ENCODE results near the gene CPVL. TPM values are rescaled to one million over a fixed set of nuclear protein-coding genes. Genes with fewer than 3 reads are reported as not detected.

CPVL gene
- total RNA-seq, 1 donor from 2014 or later = not detected

- Mint-ChIP-seq H3K27ac (no peak overlapping the region), H3K9me3 (no peaks in the 10 kb centered on the region), H3K27me3 (peaks cover 7% of the 10 kb centered on the region), H3K4me3 (no peak overlapping the region), H3K4me1 (no peaks in the 10 kb centered on the region), H3K36me3 (ENCODE audit: low read depth) (no peaks in the 10 kb centered on the region)
- intact Hi-C loops (cut with micrococcal nuclease) = no loop called here
- no peak for ATAC-seq (ENCODE audit: low read depth)
- TF ChIP-seq CTCF (IDR thresholded peaks at IDR 0.05) = no peak
- CTCF ChIA-PET = no interaction called here
- POLR2A ChIA-PET = no interaction called here
- no peak for DNase-seq
These were observed 131.6 kb downstream of the CPVL start for GRCh38 chr7:29014725-29015124.

- DNase-seq (no peak), ATAC-seq (ENCODE audit: low read depth) (no peak)
- Mint-ChIP-seq H3K27ac (no peak overlapping the region), H3K9me3 (no peaks in the 10 kb centered on the region), H3K4me3 (no peak overlapping the region), H3K36me3 (ENCODE audit: low read depth) (no peaks in the 10 kb centered on the region), H3K4me1 (no peaks in the 10 kb centered on the region), H3K27me3 (peaks cover 7% of the 10 kb centered on the region)
- POLR2A ChIA-PET = no interaction called here
- intact Hi-C loops (cut with micrococcal nuclease) = no loop called here
- CTCF ChIA-PET = no interaction called here
- TF ChIP-seq CTCF (IDR thresholded peaks at IDR 0.05) = no peak
These were observed 132.4 kb downstream of the CPVL start for GRCh38 chr7:29013931-29014330.

GRCh38 chr7:29013082-29013695, 133.1 kb downstream of the CPVL start:
- Mint-ChIP-seq H3K27ac (no peak overlapping the region), H3K36me3 (ENCODE audit: low read depth) (no peaks in the 10 kb centered on the region), H3K27me3 (peaks cover 7% of the 10 kb centered on the region), H3K4me1 (no peaks in the 10 kb centered on the region), H3K4me3 (no peak overlapping the region), H3K9me3 (no peaks in the 10 kb centered on the region)
- intact Hi-C loops (cut with micrococcal nuclease) = no loop called here
- CTCF ChIA-PET = no interaction called here
- no peak for DNase-seq
- no peak for TF ChIP-seq CTCF (IDR thresholded peaks at IDR 0.05)
- POLR2A ChIA-PET = no interaction called here
- no peak for ATAC-seq (ENCODE audit: low read depth)

- Mint-ChIP-seq H3K4me1 (no peaks in the 10 kb centered on the region), H3K27me3 (peaks cover 10% of the 10 kb centered on the region), H3K9me3 (no peaks in the 10 kb centered on the region), H3K4me3 (no peak overlapping the region), H3K36me3 (ENCODE audit: low read depth) (no peaks in the 10 kb centered on the region), H3K27ac (no peak overlapping the region)
- ATAC-seq (ENCODE audit: low read depth) (no peak), DNase-seq (no peak)
- TF ChIP-seq CTCF (IDR thresholded peaks at IDR 0.05) = no peak
- ChIA-PET CTCF (no interaction called here), POLR2A (no interaction called here)
- intact Hi-C loops (cut with micrococcal nuclease) = no loop called here
These were observed 136.4 kb downstream of the CPVL start for GRCh38 chr7:29009947-29010346.

- no peak for TF ChIP-seq CTCF (IDR thresholded peaks at IDR 0.05)
- peaks cover 7% of the 10 kb centered on the region for H3K27me3 Mint-ChIP-seq
- POLR2A ChIA-PET = no interaction called here
- intact Hi-C loops (cut with micrococcal nuclease) = no loop called here
- no peaks in the 10 kb centered on the region for H3K9me3 Mint-ChIP-seq
- CTCF ChIA-PET = no interaction called here
- ATAC-seq (ENCODE audit: low read depth) (no peak), DNase-seq (no peak)
- H3K36me3 Mint-ChIP-seq (ENCODE audit: low read depth) = no peaks in the 10 kb centered on the region
- no peak overlapping the region for H3K27ac Mint-ChIP-seq
- H3K4me1 Mint-ChIP-seq = no peaks in the 10 kb centered on the region
- H3K4me3 Mint-ChIP-seq = no peak overlapping the region
These were observed 137.7 kb downstream of the CPVL start for GRCh38 chr7:29008590-29008989.

Data from activated B cell treated with CpG ODN at 0.5 μM for 24 hours (primary cell).